HUES48 (cell line): ENCODE results near the gene MRPS16.
"Not testable (repeated sequence)": the region's sequence is repeated elsewhere in the genome, so short reads cannot be mapped to it uniquely, and the experiment has no call there.

ENCODE experiments used
- H3K27ac ChIP-seq: one replicate; pipeline ENCODE4 v1.7.0; 2013; ENCODE audit warnings: low read depth, low read length, inconsistent platforms
- H3K27me3 ChIP-seq: 2 replicates; pipeline ENCODE4 v1.6.1; 2013; ENCODE audit warnings: mild to moderate bottlenecking, low read length; ENCODE audit not compliant: control insufficient read depth, insufficient read depth
- H3K36me3 ChIP-seq: 2 replicates; pipeline ENCODE4 v1.6.1; 2013; ENCODE audit warnings: low read length; ENCODE audit not compliant: control insufficient read depth, insufficient read depth
- H3K4me1 ChIP-seq: 2 replicates; pipeline ENCODE4 v1.6.1; 2013; ENCODE audit warnings: mild to moderate bottlenecking, low read length; ENCODE audit not compliant: control insufficient read depth, insufficient read depth
- H3K4me3 ChIP-seq: 2 replicates; pipeline ENCODE4 v1.5.1; 2013; ENCODE audit warnings: mild to moderate bottlenecking, low read depth, low read length
- H3K9ac ChIP-seq: 2 replicates; pipeline ENCODE4 v1.6.1; 2013; ENCODE audit warnings: mild to moderate bottlenecking, low read depth, low read length, moderate library complexity
- H3K9me3 ChIP-seq: 2 replicates; pipeline ENCODE4 v1.6.1; 2013; ENCODE audit warnings: low read length; ENCODE audit not compliant: control insufficient read depth, insufficient read depth

The MRPS16 gene

DNA sequence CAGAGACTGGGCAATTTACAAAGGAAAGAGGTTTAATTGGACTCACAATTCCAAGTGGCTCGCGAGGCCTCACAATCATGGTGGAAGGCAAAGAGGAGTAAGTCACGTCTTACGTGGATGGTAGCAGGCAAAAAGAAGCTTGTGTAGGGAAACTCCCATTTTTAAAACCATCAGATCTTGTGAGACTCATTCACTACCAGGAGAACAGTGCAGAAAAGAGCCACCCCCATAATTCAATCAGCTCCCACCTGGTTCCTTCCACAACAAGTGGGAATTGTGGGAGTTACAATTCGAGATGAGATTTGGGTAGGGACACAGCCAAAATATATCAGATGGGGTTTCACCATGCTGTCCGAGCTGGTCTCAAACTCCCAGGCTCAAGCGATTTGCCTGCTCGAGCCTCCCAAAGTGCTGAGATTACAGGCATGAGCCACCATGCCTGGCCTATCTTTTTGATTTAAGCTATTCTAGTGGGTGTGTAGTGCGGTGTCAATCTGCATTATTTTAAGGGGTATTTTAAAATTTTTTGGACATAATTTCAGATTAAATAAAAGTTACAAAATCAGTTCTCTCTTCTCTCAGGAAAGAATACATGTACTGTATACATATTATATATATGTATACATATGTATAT lies 9.0 kb upstream of the MRPS16 start:
- Histone ChIP-seq H3K9me3 (no peaks in the 10 kb centered on the region; the same call in 1 of the 2 replicates), H3K4me1 (no peaks in the 10 kb centered on the region), H3K27ac (no peak overlapping the region), H3K4me3 (no peak overlapping the region), H3K9ac (no peak overlapping the region), H3K27me3 (no peaks in the 10 kb centered on the region), H3K36me3 (no peaks in the 10 kb centered on the region)

DNA sequence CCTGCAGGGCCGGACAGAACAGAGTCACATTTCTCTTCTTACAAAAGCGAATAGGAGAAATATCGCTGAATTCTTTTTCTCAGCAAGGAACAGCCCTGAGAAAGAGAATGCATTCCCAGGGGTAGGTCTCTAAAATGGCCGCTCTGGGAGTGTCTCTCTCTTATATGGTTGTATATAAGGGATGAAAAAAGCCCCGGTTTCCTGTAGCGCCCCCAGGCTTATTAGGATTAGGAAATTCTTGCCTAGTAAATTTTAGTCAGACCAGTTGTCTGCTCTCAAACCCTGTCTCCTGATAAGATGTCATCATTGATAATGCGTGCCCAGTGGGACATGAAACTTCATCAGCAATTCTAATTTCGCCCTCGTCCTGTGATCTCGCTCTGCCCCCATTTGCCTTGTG lies 6.2 kb upstream of the MRPS16 start:
- H3K4me1 ChIP-seq, H3K9me3 ChIP-seq, H3K36me3 ChIP-seq: not testable (repeated sequence)

GRCh38 chr10:73253225-73253555 lies 746 bp upstream of the MRPS16 start:
- H3K27ac ChIP-seq: peak overlapping the region; percentile 95

More for the DNA sequence above, 6.2 kb upstream of the MRPS16 start:
- H3K27ac ChIP-seq, H3K9ac ChIP-seq, H3K4me3 ChIP-seq, H3K27me3 ChIP-seq: not testable (repeated sequence)

GRCh38 chr10:73251683-73252444 lies 580 bp downstream of the MRPS16 start:
- Histone ChIP-seq H3K4me1 (peaks cover 9% of the 10 kb centered on the region; the same call in 1 of the 2 replicates), H3K27ac (peak overlapping the region; percentile 95), H3K27me3 (no peaks in the 10 kb centered on the region), H3K9me3 (no peaks in the 10 kb centered on the region), H3K9ac (peak overlapping the region; percentile 90), H3K4me3 (peak overlapping the region; percentile 94), H3K36me3 (peaks cover 23% of the 10 kb centered on the region)

More at GRCh38 chr10:73253225-73253555, 746 bp upstream of the MRPS16 start:
- no peaks in the 10 kb centered on the region for H3K9me3 ChIP-seq
- no peaks in the 10 kb centered on the region for H3K27me3 ChIP-seq
- H3K4me1 ChIP-seq: peaks cover 2% of the 10 kb centered on the region; the same call in 1 of the 2 replicates
- peak overlapping the region; percentile 94 for H3K4me3 ChIP-seq
- peaks cover 23% of the 10 kb centered on the region for H3K36me3 ChIP-seq
- peak overlapping the region; percentile 90 for H3K9ac ChIP-seq

DNA sequence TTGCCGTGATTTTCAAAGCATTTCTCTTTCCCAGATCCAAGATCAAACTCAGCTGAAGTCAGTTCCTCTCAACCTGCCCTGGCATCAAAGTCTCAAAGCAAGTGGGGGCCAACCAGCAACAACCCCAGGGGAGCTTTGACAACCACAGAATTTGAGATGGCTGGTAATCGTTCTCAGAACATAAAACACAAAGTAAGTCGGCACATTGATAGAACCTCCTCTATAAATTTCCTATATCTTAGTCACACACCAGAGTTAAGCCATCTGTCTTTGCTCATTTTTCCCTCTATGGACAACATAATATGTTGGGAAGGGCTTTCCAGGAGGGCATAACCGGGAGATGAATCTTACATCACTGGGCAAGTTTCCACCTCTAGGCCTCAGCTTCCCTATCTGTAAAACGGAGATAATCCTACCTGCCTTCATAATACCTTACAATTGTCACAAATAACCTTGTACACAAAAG lies 4.2 kb downstream of the MRPS16 start:
- Histone ChIP-seq H3K36me3 (peaks cover 48% of the 10 kb centered on the region), H3K4me3 (peak overlapping the region; percentile 81; the same call in 1 of the 2 replicates), H3K27ac (peak overlapping the region; percentile 100), H3K9ac (no peak overlapping the region), H3K9me3 (no peaks in the 10 kb centered on the region), H3K27me3 (no peaks in the 10 kb centered on the region), H3K4me1 (peaks cover 13% of the 10 kb centered on the region; the same call in 1 of the 2 replicates)

DNA sequence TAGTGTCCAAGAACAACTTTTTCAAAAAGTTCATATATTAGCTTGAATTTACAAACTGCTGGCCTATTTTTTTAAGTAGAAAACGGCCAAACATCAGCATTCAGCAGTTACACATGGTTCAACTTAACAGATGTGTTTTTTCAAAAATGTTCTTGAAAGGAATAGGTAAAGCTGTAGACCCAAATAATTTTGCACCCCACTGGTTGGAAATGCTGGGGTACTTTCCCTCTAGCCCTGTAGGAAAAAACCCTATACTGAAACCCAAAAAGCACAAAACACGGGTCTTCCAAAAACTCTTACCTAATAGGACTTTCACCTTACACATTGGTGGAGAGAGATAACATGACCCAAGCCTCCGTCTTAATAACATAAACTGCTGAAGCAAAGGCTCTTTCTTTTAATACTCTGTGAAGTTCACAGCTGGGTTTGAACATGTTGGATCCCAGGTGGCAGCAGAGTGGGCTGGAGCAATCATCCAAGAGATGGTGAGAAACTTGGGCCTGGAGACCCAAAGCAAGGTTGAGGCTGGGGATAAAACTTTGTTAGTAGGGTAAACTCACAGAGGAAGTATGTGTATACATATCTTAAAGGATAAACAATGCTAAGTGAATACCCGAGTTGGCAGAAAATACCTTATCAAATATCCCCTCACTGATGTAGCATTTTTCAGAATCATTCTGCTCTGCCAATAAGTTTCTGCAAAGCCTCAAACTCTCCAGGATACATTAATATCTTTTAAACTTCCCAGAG lies 4.8 kb downstream of the MRPS16 start:
- Histone ChIP-seq H3K4me1 (peaks cover 13% of the 10 kb centered on the region; the same call in 1 of the 2 replicates), H3K36me3 (peaks cover 54% of the 10 kb centered on the region), H3K4me3 (peak overlapping the region; percentile 81), H3K9ac (peak overlapping the region; percentile 96), H3K27ac (peak overlapping the region; percentile 100), H3K9me3 (no peaks in the 10 kb centered on the region), H3K27me3 (no peaks in the 10 kb centered on the region)

DNA sequence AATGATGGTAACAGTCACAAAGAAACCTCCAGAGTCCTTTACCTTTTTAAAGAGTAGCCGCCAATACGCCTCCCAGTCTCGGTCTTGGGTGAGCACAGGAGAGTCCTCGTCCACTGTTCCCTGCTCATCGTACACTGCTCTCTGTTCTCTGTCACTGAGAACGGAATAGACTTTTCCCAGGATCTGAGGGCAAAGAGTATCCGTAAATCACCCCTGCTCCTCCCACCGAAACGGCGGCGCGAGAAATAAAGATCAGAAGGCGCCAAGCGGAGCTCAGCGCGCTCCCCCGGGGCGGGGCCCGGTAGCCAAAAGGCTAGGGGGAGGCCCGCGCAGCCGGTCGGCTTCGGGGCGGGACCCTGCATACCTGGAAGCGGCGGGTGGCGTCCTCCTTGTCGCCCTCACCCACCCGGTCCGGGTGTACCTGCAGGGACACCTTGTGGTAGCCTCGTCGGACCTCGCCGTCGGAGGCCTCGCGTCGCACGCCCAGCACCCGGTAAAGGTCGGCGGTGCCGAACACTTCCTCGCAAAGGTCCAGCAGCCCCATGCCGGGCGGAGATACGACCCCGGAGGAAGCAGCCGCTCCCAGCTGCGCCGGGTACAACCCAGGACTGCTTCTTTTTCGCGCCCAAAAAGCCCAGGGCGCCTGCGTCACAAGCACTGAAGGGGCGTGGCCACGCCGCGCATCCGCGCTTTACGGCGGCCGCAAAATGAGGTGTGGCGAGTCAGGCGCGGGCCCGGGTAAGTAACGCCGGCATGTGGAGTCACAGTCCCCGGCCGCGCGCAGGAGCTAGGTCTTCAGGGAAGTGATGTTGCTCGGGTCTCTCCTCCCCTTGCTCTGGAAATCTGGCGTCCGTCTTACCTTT lies 5.6 kb downstream of the MRPS16 start, which contains the start of gene DNAJC9:
Gene DNAJC9, minus strand, starts transcription at position 610 of the 863 bp plus-strand sequence. Its CDS starts 66 bp downstream, at position 544.
- H3K36me3 ChIP-seq: peaks cover 62% of the 10 kb centered on the region
- H3K27me3 ChIP-seq: no peaks in the 10 kb centered on the region
- H3K27ac ChIP-seq: peak within 1 kb of the TSS; percentile 100
- H3K9me3 ChIP-seq: no peaks in the 10 kb centered on the region
- H3K9ac ChIP-seq: peak within 1 kb of the TSS; percentile 96
- H3K4me3 ChIP-seq: peak within 1 kb of the TSS; percentile 81
- peaks cover 13% of the 10 kb centered on the region; the same call in 1 of the 2 replicates for H3K4me1 ChIP-seq

DNA sequence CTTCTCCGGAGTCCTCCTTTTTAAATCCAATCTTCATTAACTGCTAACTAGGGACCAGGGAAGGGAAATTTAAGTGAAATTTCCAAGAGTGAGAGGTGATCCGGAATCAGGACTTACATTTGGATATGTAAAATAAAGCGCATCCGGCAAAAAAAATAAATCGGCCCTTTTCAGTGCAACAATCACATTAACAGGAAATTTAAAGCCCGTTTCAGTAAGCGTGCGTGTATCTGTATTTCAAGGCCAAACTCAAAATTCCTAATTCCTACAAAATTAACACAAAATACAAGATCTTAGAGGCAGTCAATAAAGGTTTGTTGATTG lies 6.2 kb downstream of the MRPS16 start:
- Histone ChIP-seq H3K9me3 (no peaks in the 10 kb centered on the region), H3K4me1 (peaks cover 13% of the 10 kb centered on the region; the same call in 1 of the 2 replicates), H3K36me3 (peaks cover 67% of the 10 kb centered on the region), H3K4me3 (peak overlapping the region; percentile 81), H3K27ac (peak overlapping the region; percentile 100), H3K9ac (peak overlapping the region; percentile 96), H3K27me3 (no peaks in the 10 kb centered on the region)

DNA sequence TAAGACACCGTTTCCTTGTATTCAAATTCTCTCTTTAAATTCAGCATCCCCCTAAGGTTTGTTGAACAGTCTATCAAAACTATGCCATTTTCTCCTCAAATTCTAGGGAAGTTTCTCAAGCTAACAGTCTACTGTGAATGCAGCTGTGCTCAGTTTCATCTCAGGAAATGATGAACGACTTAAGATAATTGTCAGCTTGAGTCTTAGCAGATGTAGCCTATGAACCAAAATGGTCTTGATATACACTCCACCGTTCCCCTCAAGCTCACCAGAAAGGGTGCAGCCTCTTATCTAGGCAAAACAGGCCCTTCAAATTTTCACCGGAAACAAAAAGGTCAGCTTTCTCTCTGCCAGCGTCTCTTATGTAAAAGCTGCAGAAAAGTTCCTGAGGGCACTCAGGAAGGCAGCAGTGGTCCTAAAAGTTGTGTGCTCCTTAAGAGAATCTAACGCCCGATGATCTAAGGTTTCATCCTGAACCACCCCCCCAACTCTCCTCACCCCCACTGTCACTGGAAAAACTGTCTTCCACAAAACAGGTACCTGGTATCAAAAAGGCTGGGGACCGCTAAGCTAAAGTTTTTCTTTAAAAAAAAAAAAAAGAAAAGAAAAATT lies 7.5 kb downstream of the MRPS16 start:
- Histone ChIP-seq H3K36me3 (peaks cover 67% of the 10 kb centered on the region), H3K27ac (no peak overlapping the region), H3K4me1 (peaks cover 13% of the 10 kb centered on the region; the same call in 1 of the 2 replicates), H3K9me3 (no peaks in the 10 kb centered on the region), H3K4me3 (peak overlapping the region; percentile 81), H3K9ac (no peak overlapping the region), H3K27me3 (no peaks in the 10 kb centered on the region)

GRCh38 chr10:73239908-73240307 lies 12.5 kb downstream of the MRPS16 start:
- no peaks in the 10 kb centered on the region for H3K9me3 ChIP-seq
- H3K4me3 ChIP-seq: no peak overlapping the region
- peaks cover 72% of the 10 kb centered on the region for H3K36me3 ChIP-seq
- H3K9ac ChIP-seq: no peak overlapping the region
- no peaks in the 10 kb centered on the region for H3K4me1 ChIP-seq
- H3K27me3 ChIP-seq: no peaks in the 10 kb centered on the region
- no peak overlapping the region for H3K27ac ChIP-seq
